Vagina (tissue), 2 donors: Measurements from ENCODE around the gene NOC4L. TPM values are rescaled to one million over a fixed set of nuclear protein-coding genes. Genes with fewer than 3 reads are reported as not detected.
"Not testable (repeated sequence)": the region's sequence is repeated elsewhere in the genome, so short reads cannot be mapped to it uniquely, and the experiment has no call there.

ENCODE experiments used
- DNase-seq, 2 donors: peaks; one replicate each; pipeline ENCODE4 v3.0.0-alpha.2; 2017; ENCODE audit errors: extremely low spot score in 2 of 2
- H3K27ac ChIP-seq: fragments of 200-600 bp; sonication (generic); one replicate; pipeline ENCODE4 v1.5.1; 2019
- H3K27me3 ChIP-seq: fragments of 200-600 bp; sonication (generic); one replicate; pipeline ENCODE4 v1.5.1; 2019
- H3K36me3 ChIP-seq, 2 donors: fragments of 200-600 bp; sonication (generic); one replicate each; pipeline ENCODE4 v1.5.1; 2017 to 2019
- H3K4me1 ChIP-seq: fragments of 200-600 bp; sonication (generic); one replicate; pipeline ENCODE4 v1.5.1; 2019
- H3K4me3 ChIP-seq, 2 donors: fragments of 200-600 bp; sonication (generic); 1 replicate in 1 of 2; 2 replicates in 1 of 2; pipeline ENCODE4 v1.5.1; 2016 to 2019
- H3K9me3 ChIP-seq: fragments of 200-600 bp; sonication (generic); one replicate; pipeline ENCODE4 v1.5.1; 2019
- POLR2A ChIP-seq, 2 donors: fragments of 450-650 bp; IDR thresholded peaks; one replicate each; pipeline ENCODE4 v1.6.1; 2017; ENCODE audit warnings: antibody characterized with exemption in 2 of 2, mild to moderate bottlenecking in 2 of 2, moderate library complexity in 2 of 2
- POLR2AphosphoS5 ChIP-seq, 2 donors: sonication (generic); formaldehyde crosslinking; IDR thresholded peaks; one replicate each; pipeline ENCODE4 v1.9.0; 2017; ENCODE audit warnings: antibody characterized with exemption in 2 of 2, mild to moderate bottlenecking in 2 of 2, low read depth in 1 of 2; ENCODE audit not compliant: insufficient read depth in 1 of 2
- intact Hi-C: fragments of 100-400 bp; cut with DNase I; formaldehyde crosslinking; loops from one replicate; pipeline ENCODE4 v1.15.1; 2023
- total RNA-seq: library from RNA; depleted of rRNA; stranded (reverse); fragments of >200 nt; gene quantifications from one replicate; pipeline ENCODE4 v1.2.3, GENCODE V29; 2016
- TF ChIP-seq, protein P1 (sequence below), 3 experiments: fragments of 450-650 bp in 2 of 3; fragments of 200-600 bp in 1 of 3; sonication (generic) in 1 of 3; IDR thresholded peaks; one replicate each; pipeline ENCODE4 v1.5.1; 2017 to 2019; ENCODE audit warnings: antibody characterized with exemption in 3 of 3, mild to moderate bottlenecking in 2 of 3, moderate library complexity in 2 of 3

The NOC4L gene
- total RNA-seq, 1 donor from 2014 or later, result 13.0 TPM

DNA sequence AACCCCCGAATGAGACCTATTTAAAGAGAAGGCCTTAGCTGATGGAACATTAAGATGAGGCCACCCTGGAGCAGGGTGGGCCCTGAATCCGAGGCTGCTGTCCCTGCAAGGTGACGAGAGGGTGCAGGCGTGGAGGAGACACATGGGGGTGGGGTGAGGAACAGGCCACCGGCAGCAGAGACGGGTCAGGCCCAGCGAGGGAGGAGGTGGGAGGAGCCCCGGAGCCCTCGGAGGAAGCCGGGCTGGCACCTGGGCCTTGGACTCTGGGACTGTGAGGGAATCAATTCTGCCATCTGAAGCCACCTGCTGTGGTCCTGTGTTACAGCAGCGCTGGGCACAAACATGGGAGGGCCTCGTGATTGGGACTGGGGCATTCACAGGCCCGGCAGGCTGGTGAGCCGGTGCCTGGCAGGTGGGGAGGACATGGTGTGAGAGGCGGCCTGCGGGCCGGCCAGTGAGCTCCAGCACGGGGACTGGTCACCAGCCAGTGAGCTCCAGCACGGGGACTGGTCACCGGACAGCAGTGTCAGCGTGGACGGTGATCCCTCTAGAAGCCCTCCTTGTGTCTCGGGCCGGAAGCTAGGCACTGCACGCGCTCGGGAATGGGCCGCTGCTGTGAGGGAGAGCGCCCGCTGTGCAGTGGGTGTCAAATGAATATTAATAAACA is 46.7 kb downstream of the NOC4L start:
- peak overlapping the region in 1 of 2 donors; percentile 64 for H3K4me3 ChIP-seq
- no peaks in the 10 kb centered on the region for H3K9me3 ChIP-seq
- TF ChIP-seq POLR2AphosphoS5 (IDR thresholded peaks at IDR 0.05; ENCODE audit: insufficient read depth in 1 of 2, low read depth in 1 of 2) (no peak), POLR2A (IDR thresholded peaks at IDR 0.05) (no peak)
- TF ChIP-seq, protein P1, sequence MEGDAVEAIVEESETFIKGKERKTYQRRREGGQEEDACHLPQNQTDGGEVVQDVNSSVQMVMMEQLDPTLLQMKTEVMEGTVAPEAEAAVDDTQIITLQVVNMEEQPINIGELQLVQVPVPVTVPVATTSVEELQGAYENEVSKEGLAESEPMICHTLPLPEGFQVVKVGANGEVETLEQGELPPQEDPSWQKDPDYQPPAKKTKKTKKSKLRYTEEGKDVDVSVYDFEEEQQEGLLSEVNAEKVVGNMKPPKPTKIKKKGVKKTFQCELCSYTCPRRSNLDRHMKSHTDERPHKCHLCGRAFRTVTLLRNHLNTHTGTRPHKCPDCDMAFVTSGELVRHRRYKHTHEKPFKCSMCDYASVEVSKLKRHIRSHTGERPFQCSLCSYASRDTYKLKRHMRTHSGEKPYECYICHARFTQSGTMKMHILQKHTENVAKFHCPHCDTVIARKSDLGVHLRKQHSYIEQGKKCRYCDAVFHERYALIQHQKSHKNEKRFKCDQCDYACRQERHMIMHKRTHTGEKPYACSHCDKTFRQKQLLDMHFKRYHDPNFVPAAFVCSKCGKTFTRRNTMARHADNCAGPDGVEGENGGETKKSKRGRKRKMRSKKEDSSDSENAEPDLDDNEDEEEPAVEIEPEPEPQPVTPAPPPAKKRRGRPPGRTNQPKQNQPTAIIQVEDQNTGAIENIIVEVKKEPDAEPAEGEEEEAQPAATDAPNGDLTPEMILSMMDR (IDR thresholded peaks at IDR 0.05), result no peak
- no peaks in the 10 kb centered on the region for H3K36me3 ChIP-seq
- no peak for DNase-seq
- H3K4me1 ChIP-seq, result peaks cover 26% of the 10 kb centered on the region
- no peaks in the 10 kb centered on the region for H3K27me3 ChIP-seq
- intact Hi-C loops, result no loop called here
- no peak overlapping the region for H3K27ac ChIP-seq

DNA sequence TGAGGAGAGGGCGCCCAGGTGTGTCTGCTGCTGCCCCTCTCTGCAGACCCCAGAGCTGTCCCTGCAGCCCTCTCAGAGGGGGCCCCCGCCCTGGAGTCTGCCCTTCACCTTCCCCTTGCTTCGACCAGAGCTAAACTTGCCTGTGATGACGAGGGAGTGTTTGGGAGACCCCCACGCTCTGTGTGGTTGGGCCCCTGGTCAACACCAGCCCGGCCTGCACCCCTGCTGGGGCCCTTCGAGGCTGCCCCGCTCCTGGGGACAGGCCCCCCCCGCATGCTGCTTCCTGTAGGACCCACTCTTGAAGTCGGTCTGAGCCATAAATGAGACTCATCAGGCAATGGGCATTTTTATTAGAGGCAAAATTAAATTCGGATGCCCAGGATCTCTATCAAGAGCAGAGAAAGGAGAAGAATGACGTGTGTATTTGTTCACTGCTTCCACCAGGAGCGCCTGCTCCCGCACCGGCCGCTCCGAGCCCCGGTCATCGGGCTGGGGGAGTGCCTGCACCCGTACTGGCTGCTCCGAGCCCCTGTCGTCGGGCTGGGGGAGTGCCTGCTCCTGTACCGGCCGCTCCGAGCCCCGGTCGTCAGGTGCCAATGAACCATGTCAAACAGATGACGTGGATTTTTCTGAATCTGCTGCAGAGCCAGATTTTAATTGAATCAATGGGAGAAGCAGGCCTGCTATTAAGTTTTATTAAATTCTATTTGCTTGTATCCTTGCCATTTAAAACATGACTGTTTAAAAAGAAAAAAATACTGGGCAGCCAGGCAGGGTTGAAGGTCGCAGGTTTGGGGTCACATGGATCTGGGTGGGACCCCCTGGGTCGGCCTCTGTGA is 47.7 kb downstream of the NOC4L start:
- no peaks in the 10 kb centered on the region for H3K27me3 ChIP-seq
- intact Hi-C loops, result no loop called here

DNA sequence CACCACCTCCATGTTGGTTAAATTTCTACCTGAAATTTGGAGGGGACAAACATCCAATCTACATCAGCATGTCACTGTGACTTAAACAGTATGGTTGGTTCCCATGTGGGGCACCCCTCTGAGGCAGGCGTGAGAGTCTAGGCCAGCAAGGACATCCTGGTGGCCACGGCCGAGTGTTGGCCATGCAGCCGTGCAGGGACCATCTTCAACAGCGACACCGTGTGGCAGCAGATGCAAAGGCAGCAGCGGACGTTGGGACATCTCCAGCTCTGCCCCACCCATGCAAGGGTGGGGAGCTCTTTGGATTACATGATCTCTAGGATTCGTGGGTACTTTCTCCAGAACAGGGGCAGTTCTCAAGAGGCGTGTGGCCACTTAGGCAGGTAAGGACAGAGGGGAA is 49.8 kb downstream of the NOC4L start:
- TF ChIP-seq POLR2AphosphoS5 (IDR thresholded peaks at IDR 0.05; ENCODE audit: insufficient read depth in 1 of 2, low read depth in 1 of 2) (no peak), POLR2A (IDR thresholded peaks at IDR 0.05) (no peak)
- TF ChIP-seq, protein P1 (IDR thresholded peaks at IDR 0.05), result no peak

More for the DNA sequence above, 47.7 kb downstream of the NOC4L start:
- Histone ChIP-seq H3K4me3 (no peak overlapping the region), H3K4me1 (peaks cover 26% of the 10 kb centered on the region), H3K27ac (no peak overlapping the region), H3K9me3 (no peaks in the 10 kb centered on the region), H3K36me3 (no peaks in the 10 kb centered on the region)
- DNase-seq, result no peak
- TF ChIP-seq POLR2A (IDR thresholded peaks at IDR 0.05) (no peak), POLR2AphosphoS5 (IDR thresholded peaks at IDR 0.05; ENCODE audit: insufficient read depth in 1 of 2, low read depth in 1 of 2) (no peak)
- TF ChIP-seq, protein P1 (IDR thresholded peaks at IDR 0.05), result no peak

DNA sequence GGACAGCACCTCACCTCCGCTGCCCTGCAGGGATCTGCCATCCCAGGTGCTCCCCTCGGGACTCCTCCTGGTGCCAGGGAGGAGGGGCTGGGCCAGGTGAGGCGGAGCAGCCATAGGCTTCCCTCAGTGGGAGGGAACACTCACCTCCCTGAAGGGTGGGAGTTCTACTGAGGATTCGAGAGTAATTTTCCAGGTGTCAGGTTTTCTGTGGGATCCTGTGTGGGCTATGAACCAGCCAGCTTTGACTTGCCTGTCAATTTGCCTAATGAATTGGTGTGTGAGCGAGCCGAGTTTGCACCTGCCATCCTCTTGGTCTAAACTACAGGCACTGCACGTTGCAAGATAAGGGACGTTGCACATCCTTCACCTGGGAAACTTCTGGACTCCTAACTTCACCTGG is 50.3 kb downstream of the NOC4L start:
- no peaks in the 10 kb centered on the region for H3K36me3 ChIP-seq
- H3K9me3 ChIP-seq, result no peaks in the 10 kb centered on the region
- peaks cover 17% of the 10 kb centered on the region for H3K4me1 ChIP-seq
- TF ChIP-seq, protein P1 (IDR thresholded peaks at IDR 0.05), result no peak
- no peak for TF ChIP-seq POLR2AphosphoS5 (IDR thresholded peaks at IDR 0.05; ENCODE audit: insufficient read depth in 1 of 2, low read depth in 1 of 2)
- TF ChIP-seq POLR2A (IDR thresholded peaks at IDR 0.05), result no peak
- no peak overlapping the region for H3K4me3 ChIP-seq
- no peaks in the 10 kb centered on the region for H3K27me3 ChIP-seq
- intact Hi-C loops, result no loop called here
- H3K27ac ChIP-seq, result no peak overlapping the region
- DNase-seq, result no peak

More for the DNA sequence above, 49.8 kb downstream of the NOC4L start:
- no peak overlapping the region for H3K27ac ChIP-seq
- H3K36me3 ChIP-seq, result no peaks in the 10 kb centered on the region
- intact Hi-C loops, result no loop called here
- no peaks in the 10 kb centered on the region for H3K27me3 ChIP-seq
- DNase-seq, result no peak
- H3K4me1 ChIP-seq, result peaks cover 21% of the 10 kb centered on the region
- H3K4me3 ChIP-seq, result no peak overlapping the region
- no peaks in the 10 kb centered on the region for H3K9me3 ChIP-seq

DNA sequence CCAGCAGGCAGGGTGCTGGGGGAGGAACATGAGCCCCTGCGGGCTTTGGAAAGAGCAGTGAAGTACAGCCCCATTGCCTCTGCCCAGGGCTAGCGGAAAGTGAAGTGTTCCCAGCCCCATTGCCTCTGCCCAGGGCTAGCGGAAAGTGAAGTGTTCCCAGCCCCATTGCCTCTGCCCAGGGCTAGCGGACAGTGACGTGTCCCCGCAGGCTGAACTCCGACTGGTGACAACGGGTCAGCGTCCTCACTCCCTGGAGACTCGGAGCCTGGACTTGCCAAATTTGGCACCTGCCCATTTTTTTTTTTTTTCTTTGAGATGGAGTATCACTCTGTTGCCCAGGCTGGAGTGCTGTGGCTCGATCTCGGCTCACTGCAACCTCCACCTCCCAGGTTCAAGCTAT is 51.0 kb downstream of the NOC4L start:
- H3K27me3 ChIP-seq, intact Hi-C loops: not testable (repeated sequence)

More for the DNA sequence above, 51.0 kb downstream of the NOC4L start:
- not testable (repeated sequence) for H3K4me3 ChIP-seq, DNase-seq, H3K9me3 ChIP-seq, H3K36me3 ChIP-seq, H3K27ac ChIP-seq
- H3K4me1 ChIP-seq, result peaks cover 14% of the 10 kb centered on the region
